ENCODE results near the gene PAEP.

The PAEP gene

DNA sequence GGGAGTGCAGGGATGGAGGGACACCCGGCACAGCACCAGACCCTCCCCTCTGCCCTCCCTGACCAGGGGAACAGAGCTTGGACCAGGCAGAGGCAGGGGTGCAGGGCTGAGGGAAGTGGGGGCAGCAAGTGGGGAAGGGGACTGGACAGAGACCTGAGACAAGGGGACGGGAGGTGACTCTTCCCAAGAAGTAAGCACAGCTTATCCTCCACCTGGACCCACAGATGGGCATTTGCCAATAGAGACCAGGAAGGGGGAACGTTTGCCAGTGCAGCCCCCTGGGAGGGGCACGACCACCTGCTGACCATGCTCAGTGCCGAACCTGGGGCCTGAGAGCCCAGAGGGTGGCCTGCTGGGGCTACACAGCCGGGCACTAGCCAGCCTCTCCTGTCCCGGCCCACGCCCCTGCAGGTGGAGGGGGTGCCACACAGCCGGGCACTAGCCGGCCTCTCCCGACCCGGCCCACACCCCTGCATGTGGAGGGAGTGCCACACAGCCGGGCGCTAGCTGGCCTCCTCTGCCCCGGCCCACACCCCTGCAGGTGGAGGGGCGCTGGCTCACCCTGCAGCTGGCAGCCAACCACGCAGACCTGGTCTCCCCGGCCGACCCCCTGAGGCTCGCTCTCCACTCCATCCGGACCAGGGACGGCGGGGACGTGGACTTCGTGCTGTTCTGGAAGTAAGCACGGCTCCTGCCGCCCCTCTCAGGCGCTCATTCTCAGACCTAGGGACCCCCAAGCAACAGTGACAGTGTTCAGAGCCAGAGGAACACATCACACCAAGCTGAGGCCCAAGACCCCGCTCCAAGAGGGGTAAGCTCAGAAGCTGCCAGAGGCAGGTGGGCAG, 53.5 kb downstream of the PAEP start:
- no peak for DNase-seq (ENCODE audit: low read depth, low spot score)

DNA sequence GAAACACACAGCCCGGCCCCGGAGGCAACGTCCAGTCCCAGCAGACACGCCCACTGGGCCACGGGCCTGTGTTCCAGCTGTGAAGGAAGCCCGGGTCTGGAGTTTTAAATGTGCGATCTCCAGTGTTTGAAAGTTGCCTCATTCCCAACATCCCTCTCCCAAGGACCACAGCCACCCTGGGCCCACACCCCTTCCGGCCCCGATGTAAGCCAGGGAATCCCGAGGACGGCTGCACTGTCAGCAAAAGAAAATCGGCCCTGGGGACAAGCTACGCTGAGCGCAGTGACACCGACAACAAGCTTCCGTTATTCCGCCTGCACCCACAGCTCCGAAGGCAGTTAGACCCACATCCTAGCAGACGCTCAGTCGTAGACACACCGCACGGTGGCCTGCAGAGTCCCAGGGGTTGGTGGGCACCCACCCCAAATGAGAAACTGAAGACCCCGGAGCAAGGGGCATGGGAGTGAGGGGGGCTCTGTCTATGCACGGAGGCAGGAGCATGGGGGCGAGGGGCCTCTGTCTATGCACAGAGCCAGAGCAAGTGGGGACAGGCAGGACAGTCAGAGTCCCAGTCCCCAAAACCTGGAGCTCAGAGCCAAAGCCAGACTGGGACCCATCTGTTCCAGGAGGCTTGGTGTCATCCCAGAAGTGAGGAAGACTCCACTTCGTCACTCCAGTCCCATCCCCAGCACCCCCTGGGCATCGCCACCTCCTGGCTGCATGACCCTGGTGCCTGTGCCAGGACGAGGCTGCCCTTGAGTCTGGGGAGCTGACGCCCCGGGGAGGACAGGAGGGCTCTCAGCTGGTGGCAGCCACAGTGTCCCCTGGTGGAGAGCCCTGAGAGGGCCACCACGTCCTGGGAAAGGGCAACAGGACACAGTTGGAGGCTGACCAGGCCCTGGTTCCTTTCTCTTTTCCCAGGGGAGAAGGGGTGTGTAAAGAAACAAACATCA, 54.4 kb downstream of the PAEP start:
- no peak for DNase-seq (ENCODE audit: low read depth, low spot score)
